Measurements from ENCODE around the gene CYB5R4. TPM values are rescaled to one million over a fixed set of nuclear protein-coding genes. Genes with fewer than 3 reads are reported as not detected.

Gene CYB5R4
- total and polyA plus RNA-seq, 2 of the 13 experiments (the other 11 are each of a cell fraction or from before 2014, with no cell fraction given), result 5.3 to 26.1 TPM

DNA sequence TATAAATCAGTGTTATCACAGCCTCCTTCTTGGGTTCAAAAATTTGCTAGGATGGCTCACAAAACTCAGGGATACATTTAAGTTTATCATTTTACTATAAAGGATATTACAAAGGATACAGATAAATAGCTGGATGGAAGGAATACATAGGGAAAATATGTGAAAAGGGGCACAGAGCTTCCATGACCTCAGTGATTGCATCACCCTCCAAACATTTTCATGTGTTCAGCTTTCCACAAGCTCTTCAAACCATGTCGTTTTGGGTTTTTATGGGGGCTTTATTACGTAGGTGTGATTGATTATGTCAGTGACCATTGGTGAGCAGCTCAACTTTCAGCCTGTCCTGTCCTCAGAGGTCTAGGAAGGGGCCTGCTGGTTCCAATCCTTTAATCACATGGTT, 68.0 kb downstream of the CYB5R4 start:
- intact Hi-C loops (cut with micrococcal nuclease; ENCODE audit: unreplicated experiment) (no loop called here), in situ Hi-C loops (cut with HindIII; ENCODE audit: extremely low pct_ligation_motif_present, low pct_unique_long_range_greater_than_20kb) (no loop called here)
- Histone ChIP-seq H3K4me1 (ENCODE audit: insufficient read depth, low read length) (no peaks in the 10 kb centered on the region), H4K20me1 (ENCODE audit: insufficient read depth, low read length) (no peaks in the 10 kb centered on the region), H3K27me3 (ENCODE audit: control insufficient read depth in 1 of 2, insufficient read depth in 2 of 2, low read length in 2 of 2) (no peaks in the 10 kb centered on the region), H2AFZ (ENCODE audit: low read length) (no peak overlapping the region), H3K27ac (ENCODE audit: extremely low read length, insufficient read depth, low read length) (no peak overlapping the region), H3K79me2 (ENCODE audit: insufficient read depth, low read length) (no peaks in the 10 kb centered on the region), H3K36me3 (replicated peaks in 1 of 2; ENCODE audit: control insufficient read depth in 1 of 2, insufficient read depth in 2 of 2, low read length in 2 of 2) (peaks cover 0 to 4% of the 10 kb centered on the region in 2 experiments; a peak in 1 of 5 replicates), H3K4me2 (ENCODE audit: low read depth, low read length) (no peak overlapping the region), H3K9me3 (ENCODE audit: low read length) (no peaks in the 10 kb centered on the region), H3K9ac (ENCODE audit: insufficient read depth, low read depth, low read length) (no peak overlapping the region), H3K4me3 (replicated peaks in 1 of 3; ENCODE audit: insufficient read depth in 1 of 3, low read depth in 2 of 3, low read length in 3 of 3) (no peak overlapping the region)
- 93% methylated on average over 2 of the region's 2 CpGs for WGBS (ENCODE audit: low lambda C conversion rate)
- POLR2A ChIA-PET, result no interaction called here
- TF ChIP-seq, protein P1, sequence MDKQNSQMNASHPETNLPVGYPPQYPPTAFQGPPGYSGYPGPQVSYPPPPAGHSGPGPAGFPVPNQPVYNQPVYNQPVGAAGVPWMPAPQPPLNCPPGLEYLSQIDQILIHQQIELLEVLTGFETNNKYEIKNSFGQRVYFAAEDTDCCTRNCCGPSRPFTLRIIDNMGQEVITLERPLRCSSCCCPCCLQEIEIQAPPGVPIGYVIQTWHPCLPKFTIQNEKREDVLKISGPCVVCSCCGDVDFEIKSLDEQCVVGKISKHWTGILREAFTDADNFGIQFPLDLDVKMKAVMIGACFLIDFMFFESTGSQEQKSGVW (CRISPR knock-in tag; IDR thresholded peaks at IDR 0.05; ENCODE audit: borderline replicate concordance), result no peak
- TF ChIP-seq ATF7 (IDR thresholded peaks at IDR 0.05), result 0 out of 2 replicates have a peak, but pooled peaks have one; percentile 8
- TF ChIP-seq ATF7 (CRISPR knock-in tag; IDR thresholded peaks at IDR 0.05), result no peak
- no peak for TF ChIP-seq ZFP37 (CRISPR knock-in tag; IDR thresholded peaks at IDR 0.05; ENCODE audit: borderline replicate concordance)
- peak; percentile 38; the same call in 1 of the 2 replicates for TF ChIP-seq CEBPB (IDR thresholded peaks at IDR 0.05; ENCODE audit: borderline replicate concordance, low read depth, low read length)
- ATAC-seq (no peak), FAIRE-seq (no peak), DNase-seq (ENCODE audit: low spot score) (no peak)
- CTCF ChIA-PET (ENCODE audit: low intra/inter-chr PET ratio, low total read pairs), result no interaction called here
- no TSS peak for BruUV-seq (replicated peaks)

DNA sequence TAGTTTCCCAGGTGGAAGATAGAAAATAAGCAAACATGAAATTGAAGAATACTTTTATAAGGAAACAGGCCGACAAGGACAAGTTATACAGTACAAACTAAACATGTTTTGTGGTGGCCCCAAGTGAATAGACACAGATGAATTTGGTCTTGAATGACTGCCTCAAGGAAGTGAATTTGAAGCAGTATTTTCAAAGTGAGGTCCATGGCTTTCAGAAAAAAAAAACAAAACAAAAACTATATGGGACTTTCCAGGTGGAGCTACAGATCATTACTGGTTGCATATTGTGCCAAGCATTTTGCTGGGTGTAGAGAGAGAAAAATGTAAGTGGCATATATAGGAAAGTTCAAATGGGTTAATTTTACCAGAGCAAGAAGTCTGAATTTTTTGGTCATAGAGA, 68.8 kb downstream of the CYB5R4 start:
- no peaks in the 10 kb centered on the region for H3K4me1 ChIP-seq (ENCODE audit: insufficient read depth, low read length)
- FAIRE-seq, result no peak
- H3K4me2 ChIP-seq (ENCODE audit: low read depth, low read length), result no peak overlapping the region
- no TSS peak for BruUV-seq (replicated peaks)
- no peaks in the 10 kb centered on the region for H3K27me3 ChIP-seq (ENCODE audit: control insufficient read depth in 1 of 2, insufficient read depth in 2 of 2, low read length in 2 of 2)
- H3K9me3 ChIP-seq (ENCODE audit: low read length), result no peaks in the 10 kb centered on the region
- no peak overlapping the region for H3K27ac ChIP-seq (ENCODE audit: extremely low read length, insufficient read depth, low read length)
- H4K20me1 ChIP-seq (ENCODE audit: insufficient read depth, low read length), result no peaks in the 10 kb centered on the region
- H3K79me2 ChIP-seq (ENCODE audit: insufficient read depth, low read length), result no peaks in the 10 kb centered on the region
- no peak overlapping the region for H2AFZ ChIP-seq (ENCODE audit: low read length)
- 96% methylated on average over 1 of the region's 1 CpG for WGBS (ENCODE audit: low lambda C conversion rate)
- no peak overlapping the region for H3K4me3 ChIP-seq (replicated peaks in 1 of 3; ENCODE audit: insufficient read depth in 1 of 3, low read depth in 2 of 3, low read length in 3 of 3)
- in situ Hi-C loops (cut with HindIII; ENCODE audit: extremely low pct_ligation_motif_present, low pct_unique_long_range_greater_than_20kb) (no loop called here), intact Hi-C loops (cut with micrococcal nuclease; ENCODE audit: unreplicated experiment) (no loop called here)
- TF ChIP-seq ZIK1 (CRISPR knock-in tag; IDR thresholded peaks at IDR 0.05; ENCODE audit: borderline replicate concordance, low read depth), result no peak
- TF ChIP-seq, protein P2, sequence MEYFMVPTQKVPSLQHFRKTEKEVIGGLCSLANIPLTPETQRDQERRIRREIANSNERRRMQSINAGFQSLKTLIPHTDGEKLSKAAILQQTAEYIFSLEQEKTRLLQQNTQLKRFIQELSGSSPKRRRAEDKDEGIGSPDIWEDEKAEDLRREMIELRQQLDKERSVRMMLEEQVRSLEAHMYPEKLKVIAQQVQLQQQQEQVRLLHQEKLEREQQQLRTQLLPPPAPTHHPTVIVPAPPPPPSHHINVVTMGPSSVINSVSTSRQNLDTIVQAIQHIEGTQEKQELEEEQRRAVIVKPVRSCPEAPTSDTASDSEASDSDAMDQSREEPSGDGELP (IDR thresholded peaks at IDR 0.05; ENCODE audit: borderline replicate concordance, low read depth), result no peak
- TF ChIP-seq, protein P3, sequence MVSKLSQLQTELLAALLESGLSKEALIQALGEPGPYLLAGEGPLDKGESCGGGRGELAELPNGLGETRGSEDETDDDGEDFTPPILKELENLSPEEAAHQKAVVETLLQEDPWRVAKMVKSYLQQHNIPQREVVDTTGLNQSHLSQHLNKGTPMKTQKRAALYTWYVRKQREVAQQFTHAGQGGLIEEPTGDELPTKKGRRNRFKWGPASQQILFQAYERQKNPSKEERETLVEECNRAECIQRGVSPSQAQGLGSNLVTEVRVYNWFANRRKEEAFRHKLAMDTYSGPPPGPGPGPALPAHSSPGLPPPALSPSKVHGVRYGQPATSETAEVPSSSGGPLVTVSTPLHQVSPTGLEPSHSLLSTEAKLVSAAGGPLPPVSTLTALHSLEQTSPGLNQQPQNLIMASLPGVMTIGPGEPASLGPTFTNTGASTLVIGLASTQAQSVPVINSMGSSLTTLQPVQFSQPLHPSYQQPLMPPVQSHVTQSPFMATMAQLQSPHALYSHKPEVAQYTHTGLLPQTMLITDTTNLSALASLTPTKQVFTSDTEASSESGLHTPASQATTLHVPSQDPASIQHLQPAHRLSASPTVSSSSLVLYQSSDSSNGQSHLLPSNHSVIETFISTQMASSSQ (IDR thresholded peaks at IDR 0.05; ENCODE audit: low read depth), result no peak
- TF ChIP-seq, protein P3 (CRISPR knock-in tag; IDR thresholded peaks at IDR 0.05; ENCODE audit: borderline replicate concordance), result no peak
- TF ChIP-seq, protein P4, sequence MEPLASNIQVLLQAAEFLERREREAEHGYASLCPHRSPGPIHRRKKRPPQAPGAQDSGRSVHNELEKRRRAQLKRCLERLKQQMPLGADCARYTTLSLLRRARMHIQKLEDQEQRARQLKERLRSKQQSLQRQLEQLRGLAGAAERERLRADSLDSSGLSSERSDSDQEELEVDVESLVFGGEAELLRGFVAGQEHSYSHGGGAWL (CRISPR knock-in tag; IDR thresholded peaks at IDR 0.05), result no peak
- DNase-seq (ENCODE audit: low spot score), result no peak
- ChIA-PET POLR2A (no interaction called here), CTCF (ENCODE audit: low intra/inter-chr PET ratio, low total read pairs) (no interaction called here)
- no peak for ATAC-seq
- no peak overlapping the region for H3K9ac ChIP-seq (ENCODE audit: insufficient read depth, low read depth, low read length)
- peaks cover 0 to 5% of the 10 kb centered on the region in 2 experiments; a peak in 1 of 5 replicates for H3K36me3 ChIP-seq (replicated peaks in 1 of 2; ENCODE audit: control insufficient read depth in 1 of 2, insufficient read depth in 2 of 2, low read length in 2 of 2)

Measured in HepG2 (cell line).